ENCODE measurements around the gene TMEM82.
A peak's percentile ranks its signal among the peaks of the same experiment; 100 is the strongest.

Gene TMEM82

DNA sequence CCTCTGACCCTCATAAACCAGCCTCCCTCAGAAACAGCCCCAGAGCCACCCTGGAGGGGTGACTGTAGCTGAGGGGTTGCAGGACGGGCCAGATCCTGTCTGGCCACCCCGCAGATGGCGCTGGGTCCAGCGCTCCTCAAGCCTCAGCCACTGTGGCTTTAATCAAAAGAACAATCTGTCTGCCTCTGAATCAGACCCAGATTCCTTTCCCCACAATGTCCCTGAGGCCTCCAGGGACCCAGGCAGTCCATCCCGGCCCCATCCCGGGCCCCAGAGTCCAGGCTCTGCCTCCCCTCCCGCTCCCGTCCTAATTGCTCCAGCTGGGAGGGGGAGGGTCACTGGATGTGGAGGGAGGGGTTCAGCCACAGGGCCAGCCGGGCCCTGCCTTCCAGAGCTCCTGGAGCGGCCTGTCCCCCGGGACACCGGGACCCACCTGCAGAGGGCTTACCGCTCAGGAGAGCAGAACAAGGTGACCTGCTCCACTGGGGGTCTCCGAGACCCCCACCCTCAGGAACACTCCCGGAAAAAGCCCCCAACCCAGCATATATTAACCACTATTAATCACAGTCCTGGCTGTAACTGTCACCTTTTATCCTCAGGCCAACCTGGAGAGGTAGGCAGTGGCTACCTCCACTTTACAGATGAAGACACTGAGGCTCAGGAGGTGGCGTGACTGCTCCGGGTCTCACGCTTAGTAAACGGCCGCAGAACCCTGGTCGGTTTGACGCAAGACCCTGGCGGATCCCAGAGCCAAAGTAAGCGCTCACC is 15.5 kb downstream of the TMEM82 start:
- no peak for DNase-seq

DNA sequence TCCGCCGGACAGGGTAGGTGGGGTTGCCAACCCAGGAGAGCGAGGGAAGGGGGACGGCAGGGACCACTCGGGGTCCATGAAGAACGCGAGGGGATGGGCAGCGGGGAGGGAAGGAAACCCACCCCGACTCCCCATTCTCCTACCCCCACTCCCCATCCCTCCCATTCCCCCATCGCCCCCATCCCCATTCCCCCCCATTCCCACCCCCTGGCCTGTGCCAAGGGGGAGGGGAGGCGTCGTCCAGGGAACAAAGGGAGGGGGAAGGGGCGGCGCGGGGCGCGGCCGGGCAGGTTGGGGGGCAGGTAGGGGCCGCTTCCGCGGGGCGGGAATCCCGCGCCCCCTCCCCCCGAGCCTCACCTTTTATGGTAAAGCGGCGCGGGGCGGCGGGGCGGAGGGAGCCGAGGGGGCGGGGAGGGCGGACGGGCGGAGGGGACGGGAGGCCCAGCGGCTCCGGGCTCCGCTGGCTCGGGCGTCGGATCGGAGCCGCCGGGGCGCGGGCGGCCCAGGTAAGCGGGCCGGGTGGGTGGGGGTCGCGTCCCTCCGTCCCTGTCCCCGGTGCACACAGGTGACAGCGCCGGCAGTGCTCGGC is 16.1 kb downstream of the TMEM82 start, which contains the start of gene FBLIM1:
Gene FBLIM1 (plus strand): TSS at position 453 of the 589 bp plus-strand sequence. CDS start 6,189 bp downstream, outside the sequence.
- DNase-seq: peak; percentile 19

DNA sequence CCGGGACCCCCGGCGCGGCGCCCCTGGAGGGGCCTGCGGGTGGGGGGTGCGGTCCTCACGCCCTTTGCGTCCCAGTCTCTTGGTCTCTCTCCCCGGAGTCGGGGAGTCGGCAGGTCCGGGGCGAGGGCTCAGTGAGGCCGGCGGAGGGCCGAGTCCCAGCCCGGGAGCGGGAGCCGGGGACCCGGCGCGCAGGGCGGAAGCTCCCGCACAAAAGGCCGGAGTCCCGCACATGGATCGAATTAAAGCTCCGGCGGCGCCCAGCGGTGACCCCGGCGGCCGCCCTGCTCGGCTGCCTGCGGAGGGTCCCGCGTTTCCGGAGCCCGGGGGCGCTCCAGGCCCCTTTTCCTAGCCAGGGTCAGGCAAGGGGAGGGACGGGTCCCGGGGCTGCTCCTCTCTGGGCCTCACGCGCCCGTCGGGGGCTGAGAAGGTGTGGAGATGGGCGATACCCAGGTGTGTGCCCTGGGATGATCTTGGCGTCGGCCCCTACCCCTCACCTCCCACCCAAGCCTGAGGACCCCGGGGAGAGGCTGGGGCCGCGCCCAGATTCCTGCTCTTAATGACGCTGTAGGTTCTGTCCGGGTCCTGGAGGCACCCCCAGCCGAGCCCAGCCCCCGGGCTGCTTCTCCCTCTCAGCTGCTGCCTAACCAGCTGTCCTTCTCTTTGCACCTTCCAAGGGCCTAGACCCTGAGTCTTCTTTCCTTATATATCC is 16.8 kb downstream of the TMEM82 start:
- no peak for DNase-seq

DNA sequence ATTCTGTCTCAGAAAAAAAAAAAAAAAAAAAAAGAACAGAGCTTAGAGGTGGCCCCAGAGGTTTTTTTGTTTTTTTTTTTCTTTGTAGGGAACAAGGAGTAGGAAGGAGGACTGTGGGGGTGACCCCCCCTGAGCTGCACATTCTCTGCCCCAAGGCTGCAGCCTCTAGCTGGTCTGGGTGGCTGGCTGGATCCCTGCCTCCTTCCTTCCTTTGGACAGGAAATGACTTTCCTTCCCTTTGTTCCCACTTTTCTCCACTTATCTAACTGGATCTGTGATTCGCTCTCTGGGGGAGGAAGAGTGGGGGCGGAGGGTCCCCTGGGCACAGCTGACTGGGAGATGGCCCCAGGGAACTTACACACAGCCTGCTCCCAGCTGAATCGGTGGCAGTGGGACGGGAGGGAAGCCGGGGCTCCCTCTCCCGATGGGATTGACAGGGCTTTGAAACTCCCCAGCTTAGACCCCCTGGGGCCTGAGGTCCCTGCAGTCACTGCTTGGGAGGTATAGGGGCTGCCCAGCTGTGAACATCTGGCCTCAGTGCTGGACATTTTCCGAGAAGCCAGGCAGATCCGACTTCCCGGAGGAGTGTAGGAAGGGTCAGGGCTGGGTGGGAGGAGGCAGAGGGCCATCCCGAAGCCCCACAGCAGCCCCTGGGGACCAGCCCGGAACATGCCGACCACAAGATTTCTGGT is 18.4 kb downstream of the TMEM82 start:
- DNase-seq: no peak

GRCh38 chr1:15761366-15762128 is 19.2 kb downstream of the TMEM82 start:
- DNase-seq: no peak

- DNase-seq: no peak
Measured at GRCh38 chr1:15762546-15762945, 20.2 kb downstream of the TMEM82 start.

DNA sequence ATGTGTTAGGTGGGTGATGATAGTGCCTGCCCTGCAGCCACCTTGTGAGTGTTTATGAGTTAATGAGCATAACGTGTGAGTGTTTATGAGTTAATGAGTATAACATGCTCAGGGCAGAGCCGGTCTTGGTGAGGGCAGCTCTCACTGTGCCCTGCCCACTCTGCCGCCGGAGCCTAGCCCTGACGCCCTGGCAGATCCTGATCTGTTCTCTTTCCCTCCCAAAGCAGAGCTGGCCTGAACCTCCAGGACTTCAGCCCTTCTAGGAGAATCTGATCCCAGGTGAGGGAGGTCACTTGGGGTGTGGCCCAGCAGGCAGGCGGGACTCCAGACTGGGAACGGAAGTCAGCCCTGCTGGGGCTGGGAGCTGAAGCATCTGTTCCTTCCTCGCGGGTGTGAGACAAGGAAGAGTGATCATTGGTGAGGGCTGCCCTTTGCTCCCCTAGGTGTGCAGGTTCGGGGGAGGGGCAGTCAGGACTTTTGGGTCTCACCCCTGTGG is 22.0 kb downstream of the TMEM82 start:
- no peak for DNase-seq

- DNase-seq: no peak
Measured at GRCh38 chr1:15764890-15765289, 22.6 kb downstream of the TMEM82 start.

- DNase-seq: no peak
Measured at GRCh38 chr1:15765495-15766194, 23.3 kb downstream of the TMEM82 start.

- DNase-seq: no peak
Measured at GRCh38 chr1:15767941-15768340, 25.6 kb downstream of the TMEM82 start.

DNA sequence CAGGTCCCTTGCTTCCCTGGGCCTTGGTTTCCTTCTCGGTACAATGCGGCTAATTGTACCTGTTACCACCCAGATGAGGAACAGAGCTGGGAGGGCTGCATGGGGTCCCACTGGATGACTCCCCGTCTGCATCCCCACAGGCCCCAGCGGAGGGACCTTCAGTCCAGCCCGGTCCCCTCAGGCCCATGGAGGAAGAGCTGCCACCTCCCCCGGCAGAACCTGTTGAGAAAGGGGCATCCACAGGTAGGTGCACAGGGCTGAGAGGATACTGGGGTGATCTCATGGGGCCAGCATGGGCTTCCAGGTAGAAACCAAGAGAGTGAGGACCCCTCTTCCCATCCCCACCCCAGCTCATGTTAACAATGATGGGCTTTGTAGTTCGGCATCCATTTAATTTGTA is 26.1 kb downstream of the TMEM82 start:
- no peak for DNase-seq

DNA sequence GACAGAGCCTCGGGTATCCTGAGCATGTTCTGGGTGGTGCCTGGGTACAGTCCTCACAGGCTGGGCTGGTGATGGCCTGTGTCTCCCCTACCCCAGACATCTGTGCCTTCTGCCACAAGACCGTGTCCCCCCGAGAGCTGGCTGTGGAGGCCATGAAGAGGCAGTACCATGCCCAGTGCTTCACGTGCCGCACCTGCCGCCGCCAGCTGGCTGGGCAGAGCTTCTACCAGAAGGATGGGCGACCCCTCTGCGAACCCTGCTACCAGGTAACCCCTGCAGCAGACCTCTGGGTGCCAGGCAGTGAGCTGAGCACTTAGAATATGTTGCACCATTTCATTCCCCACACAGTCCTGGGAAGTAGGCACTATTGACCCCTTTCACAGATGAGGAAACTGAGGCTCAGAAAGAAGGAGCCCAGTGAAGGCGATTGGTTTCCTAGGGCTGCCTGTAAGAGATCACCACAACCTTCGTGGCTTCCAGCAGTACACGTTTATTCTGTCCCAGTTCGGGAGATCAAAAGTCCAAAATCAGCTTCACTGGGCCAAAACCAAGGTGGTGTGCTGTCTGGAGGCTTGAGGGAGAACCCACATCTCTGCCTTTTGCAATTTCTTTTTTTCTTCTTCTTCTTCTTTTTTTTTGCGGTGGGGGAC is 28.1 kb downstream of the TMEM82 start:
- no peak for DNase-seq

DNA sequence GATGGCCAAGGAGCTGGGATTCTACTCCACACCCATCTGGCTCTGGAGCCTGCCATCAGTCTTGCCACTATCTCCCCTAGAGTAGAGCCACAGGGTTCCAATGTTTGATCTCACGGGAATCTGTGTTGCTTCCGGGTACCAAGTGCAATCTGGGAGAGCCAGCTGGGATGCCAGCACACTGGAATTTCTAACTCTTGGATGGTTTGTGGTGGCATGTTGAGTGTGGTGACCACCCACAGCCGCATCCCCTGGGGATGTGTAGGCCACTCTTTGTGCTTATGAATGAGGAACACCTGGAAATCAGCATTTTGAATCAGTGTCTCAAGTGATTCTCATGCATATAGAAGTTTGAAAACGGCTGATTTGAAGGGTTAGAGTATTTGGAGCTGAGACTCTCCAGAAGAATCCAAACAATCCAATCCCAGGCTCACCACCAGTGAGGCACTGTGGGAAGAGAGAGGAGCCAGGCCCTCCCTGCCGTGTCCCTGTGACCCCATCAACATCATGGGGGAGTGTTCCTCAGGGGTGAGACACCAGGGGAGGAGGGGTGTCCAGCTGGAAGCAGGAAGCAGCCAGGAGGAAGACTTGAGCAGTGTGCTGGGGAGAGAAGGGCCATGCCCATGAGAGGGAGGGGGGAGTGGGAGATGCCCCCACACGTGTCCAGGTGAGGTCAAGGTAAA is 29.7 kb downstream of the TMEM82 start:
- no peak for DNase-seq

- no peak for DNase-seq
Measured at GRCh38 chr1:15775706-15776105, 33.4 kb downstream of the TMEM82 start.

DNA sequence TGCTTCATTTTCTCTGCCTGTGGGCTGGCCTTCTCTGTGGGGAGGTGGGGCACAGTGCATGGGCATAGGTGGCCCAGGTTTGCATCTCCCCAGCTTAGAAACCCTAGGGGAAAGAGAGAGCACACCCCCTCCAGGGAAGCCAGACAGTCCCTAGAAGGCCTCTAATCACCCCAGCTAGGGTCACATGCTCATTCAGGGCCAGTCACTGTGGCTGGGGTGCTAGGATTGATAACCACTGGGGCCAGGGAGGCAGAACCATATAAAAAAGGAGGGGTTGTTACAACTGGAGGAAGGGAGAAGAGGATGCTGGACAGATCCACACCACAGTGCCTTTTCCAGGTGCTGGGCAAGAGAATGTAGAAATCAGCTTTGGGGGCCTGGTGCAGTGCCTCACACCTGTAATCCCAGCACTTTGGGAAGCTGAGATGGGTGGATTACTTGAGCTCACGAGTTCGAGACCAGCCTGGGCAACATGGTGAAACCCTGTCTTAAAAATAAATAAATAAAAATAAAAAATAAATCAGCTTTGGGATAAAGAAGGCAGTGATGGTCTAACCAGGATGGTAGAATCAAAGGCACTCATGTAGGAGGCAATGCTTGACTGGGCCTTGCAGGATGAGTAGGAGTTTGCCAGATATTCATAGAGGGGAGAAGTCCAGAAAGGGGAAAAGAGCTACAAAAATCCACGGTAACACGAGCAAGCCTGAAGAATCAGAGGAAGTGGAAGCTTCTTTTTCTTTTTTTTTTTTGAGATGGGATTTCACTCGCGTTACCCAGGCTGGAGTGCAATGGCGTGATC is 35.8 kb downstream of the TMEM82 start:
- DNase-seq: no peak

DNA sequence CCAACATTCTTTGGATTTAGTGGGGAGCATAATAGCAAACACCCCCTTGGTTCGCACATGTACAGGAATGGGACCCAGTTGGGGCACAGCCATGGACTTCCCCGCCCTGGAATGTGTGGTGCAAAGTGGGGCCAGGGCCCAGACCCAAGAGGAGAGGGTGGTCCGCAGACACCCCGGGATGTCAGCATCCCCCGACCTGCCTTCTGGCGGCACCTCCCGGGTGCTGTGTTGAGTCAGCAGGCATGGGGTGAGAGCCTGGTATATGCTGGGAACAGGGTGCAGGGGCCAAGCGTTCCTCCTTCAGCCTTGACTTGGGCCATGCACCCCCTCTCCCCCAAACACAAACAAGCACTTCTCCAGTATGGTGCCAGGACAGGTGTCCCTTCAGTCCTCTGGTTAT is 43.4 kb downstream of the TMEM82 start:
- DNase-seq: no peak

DNA sequence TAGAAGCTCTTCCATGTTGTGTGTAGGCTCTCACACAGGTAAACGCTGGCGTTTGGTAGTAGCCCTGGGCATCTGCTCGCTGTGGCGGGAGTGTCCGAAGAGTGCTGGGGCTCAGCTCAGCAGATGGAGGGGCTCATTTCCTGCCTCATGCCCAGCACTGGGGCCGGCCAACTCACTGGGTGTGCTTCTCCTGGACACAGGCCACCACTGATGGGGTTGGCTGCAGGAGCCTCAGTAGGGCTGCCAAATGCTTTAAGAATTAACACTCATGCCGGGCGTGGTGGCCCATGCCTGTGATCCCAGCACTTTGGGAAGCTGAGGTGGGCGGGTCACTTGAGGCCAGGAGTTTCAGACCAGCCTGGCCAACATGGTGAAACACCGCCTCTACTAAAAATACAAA is 44.3 kb downstream of the TMEM82 start:
- no peak for DNase-seq

GRCh38 chr1:15788624-15789301 is 46.5 kb downstream of the TMEM82 start:
- no peak for DNase-seq

DNA sequence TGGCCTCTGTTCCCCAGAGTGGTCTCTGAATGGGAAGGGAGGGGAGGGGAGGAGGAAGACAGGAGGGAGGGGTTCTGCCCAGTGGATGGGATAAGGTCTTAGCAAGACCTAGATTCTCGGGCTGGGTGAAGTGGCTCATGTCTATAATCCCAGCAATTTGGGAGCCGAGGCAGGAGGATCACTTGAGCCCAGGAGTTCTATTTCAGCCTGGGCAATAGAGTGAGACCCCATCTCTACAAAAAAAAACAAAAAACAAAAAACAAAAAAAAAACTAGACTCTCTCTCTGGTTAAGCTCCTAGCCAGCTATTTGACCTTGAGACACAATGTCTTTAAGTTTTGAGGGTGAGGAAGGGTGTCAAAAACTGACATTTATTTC is 53.8 kb downstream of the TMEM82 start:
- no peak for DNase-seq
